HG03175 (cell line): Measurements from ENCODE around the gene CNTNAP2.
"Not testable (repeated sequence)": the region's sequence is repeated elsewhere in the genome, so short reads cannot be mapped to it uniquely, and the experiment has no call there.

Source experiments
- ATAC-seq: cut with Tn5 transposase; IDR thresholded peaks from one replicate; pipeline ENCODE4 v1.9.1; 2021; ENCODE audit warnings: mild to moderate bottlenecking, moderate library complexity; ENCODE audit not compliant: unreplicated experiment

CNTNAP2 gene

GRCh38 chr7:146865696-146866095 lies 749.1 kb downstream of the CNTNAP2 start:
- no peak for ATAC-seq

DNA sequence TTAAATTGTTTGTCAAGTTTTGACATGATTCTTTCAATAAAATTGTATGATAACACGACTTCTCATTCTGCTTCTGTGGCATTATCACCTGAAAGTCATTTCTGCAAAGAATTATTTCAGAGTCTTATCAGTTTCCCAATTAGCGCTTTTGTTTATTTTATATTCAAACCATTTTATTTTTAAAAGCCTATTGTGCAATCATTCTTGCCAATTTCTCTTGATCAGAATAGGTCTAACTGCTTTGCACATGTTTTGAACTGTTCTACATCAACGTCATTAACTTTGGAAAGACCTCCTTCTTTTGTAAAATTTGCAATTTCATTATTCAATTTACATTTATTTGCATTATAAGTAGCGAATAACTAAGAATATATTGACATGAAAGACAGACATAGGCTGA lies 758.1 kb downstream of the CNTNAP2 start:
- ATAC-seq: no peak

DNA sequence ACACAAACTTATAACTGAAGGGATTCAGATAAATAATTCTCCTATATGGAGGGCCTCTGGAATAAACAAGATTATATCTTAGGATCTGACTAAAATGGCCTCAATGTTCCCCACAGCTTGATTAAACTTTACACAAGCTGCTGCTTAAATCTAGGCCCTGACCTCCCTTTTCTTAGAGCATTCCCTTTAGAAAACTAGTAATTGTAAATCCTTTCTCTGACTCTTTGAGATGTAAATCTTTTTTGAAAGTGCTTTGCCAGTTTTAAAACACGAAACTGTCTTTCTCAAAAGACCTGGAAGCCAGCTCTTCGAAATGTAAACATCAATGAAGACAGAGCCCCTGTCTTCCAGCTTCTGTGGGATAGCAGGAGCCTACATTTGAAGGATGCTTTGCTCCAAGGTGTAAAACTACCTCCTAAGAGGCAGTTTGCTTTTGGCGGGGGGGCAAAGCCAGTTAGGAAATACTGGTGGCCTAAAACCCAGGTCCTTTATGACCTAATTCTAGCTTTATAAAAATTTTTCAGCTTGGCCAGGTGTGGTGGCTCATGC lies 758.7 kb downstream of the CNTNAP2 start:
- no peak for ATAC-seq

DNA sequence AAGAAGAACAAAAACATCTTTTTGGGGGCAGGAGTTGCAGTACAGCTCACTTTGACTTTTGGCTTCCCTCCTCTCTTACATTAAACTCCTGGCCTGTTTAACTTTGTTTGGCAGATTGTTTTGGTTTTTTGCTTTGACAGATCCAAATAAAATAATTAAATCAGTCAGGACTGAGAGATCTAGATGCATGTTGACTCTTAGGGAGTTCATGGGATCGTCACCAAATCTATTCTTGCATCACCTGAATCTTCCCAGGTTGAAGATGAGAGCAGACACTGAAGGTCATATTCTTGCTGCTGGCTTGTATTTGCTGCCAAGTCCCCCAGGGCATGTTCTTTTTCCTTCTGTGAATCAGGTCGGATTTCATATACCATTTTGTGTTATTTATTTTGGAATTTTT lies 759.4 kb downstream of the CNTNAP2 start:
- ATAC-seq: no peak

GRCh38 chr7:146876411-146876810 lies 759.8 kb downstream of the CNTNAP2 start:
- no peak for ATAC-seq

- no peak for ATAC-seq
These were observed 762.3 kb downstream of the CNTNAP2 start for GRCh38 chr7:146878901-146879300.

- ATAC-seq: no peak
These were observed 768.6 kb downstream of the CNTNAP2 start for GRCh38 chr7:146885231-146885630.

DNA sequence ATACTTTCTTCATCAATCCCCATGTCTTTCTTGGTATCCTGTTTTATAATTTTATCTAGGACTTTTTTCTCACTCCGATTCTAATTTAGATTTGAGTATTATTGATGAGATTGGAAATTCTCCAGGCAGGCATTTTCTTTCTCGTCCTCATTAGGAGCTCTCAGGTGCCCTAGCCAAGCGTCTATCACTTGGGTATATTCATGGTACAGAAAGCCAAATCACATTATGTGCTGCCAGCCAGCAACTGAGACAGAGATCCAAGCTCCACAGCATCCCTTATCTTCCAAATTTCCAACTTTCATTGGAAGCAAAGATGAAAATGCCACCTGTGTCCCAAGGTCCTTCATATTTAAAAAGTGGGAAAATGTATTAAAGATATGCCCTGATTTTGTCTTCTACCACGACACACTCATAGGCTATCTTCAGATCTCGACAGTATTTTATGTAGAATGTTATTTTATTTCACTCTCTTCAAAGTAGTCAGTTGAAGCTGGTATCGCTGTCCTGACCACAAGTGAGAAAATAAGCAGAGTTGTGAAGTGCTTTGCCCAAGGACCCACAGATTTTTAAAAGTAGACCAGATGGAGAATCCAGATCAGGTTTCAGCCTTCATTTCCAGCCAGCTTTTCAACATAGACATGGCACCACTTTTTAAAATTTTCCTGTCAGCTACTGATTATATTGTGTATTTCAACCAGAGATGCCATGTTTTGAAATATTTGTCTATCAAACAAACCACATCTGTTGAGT lies 773.4 kb downstream of the CNTNAP2 start:
- ATAC-seq: no peak

DNA sequence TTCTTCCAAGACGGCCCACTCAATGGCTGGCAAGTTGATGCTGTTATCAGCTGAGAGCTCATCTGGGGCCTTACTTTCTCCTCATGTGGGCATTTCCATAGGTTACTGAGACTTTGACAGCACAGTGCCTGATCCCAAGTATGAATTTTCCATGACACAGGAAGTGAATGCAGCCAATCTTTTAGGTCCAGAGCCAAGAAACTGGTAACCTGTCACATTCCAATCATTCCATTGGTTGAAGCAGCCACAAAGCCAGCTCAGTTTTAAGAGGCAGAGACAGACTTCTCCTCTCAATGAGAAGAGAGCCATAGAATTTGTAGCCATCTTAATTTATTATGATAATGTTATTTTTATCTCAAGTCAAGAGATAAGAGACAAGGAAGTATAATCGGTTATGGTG lies 775.5 kb downstream of the CNTNAP2 start:
- ATAC-seq: no peak

DNA sequence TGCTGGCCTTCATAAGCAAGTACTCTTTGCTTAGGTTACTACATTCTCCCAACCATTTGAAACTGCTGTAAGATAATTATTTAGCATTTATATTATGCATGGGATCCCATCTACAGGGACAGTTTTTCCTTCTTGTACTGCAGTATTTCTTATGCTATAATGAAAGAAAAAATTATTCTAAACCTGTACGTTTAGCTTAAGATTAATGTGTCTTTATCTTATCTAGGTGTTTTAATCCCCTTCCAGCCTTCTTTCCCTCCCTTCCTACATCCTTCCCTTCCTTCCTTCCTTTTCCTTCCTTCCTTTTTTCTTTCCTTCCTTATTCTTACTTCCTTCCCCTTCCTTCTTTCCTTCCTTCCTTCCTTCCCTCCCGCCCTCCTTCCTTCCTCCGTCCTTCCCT lies 778.3 kb downstream of the CNTNAP2 start:
- no peak for ATAC-seq

GRCh38 chr7:146902266-146902665 lies 785.7 kb downstream of the CNTNAP2 start:
- ATAC-seq: no peak

DNA sequence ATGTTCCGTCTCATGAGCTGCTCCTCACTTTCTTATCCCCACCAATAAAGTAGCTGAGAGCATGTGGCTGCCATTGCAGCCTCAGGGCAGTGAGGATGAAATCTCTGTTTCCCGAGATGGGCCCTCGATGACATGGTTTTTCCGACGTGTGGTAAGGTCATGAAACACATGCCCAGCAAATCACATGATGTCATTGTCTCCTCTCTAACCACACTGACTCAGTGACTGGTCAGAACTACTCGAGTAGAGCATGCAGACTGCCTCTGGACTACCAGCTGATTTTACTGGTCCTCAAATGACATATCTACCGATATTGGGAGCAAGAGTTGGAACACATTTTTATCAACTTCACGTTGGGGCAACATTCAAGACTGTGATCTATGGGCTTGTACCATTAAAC lies 786.1 kb downstream of the CNTNAP2 start:
- ATAC-seq: no peak

DNA sequence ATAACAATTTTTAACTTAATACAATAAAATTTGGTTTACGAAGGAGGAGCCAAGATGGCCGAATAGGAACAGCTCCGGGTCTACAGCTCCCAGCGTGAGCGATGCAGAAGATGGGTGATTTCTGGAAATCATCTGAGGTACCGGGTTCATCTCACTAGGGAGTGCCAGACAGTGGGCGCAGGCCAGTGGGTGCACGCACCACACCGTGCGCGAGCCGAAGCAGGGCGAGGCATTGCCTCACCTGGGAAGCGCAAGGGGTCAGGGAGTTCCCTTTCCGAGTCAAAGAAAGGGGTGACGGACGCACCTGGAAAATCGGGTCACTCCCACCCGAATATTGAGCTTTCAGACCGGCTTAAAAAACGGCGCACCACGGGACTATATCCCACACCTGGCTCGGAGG lies 789.1 kb downstream of the CNTNAP2 start:
- not testable (repeated sequence) for ATAC-seq

DNA sequence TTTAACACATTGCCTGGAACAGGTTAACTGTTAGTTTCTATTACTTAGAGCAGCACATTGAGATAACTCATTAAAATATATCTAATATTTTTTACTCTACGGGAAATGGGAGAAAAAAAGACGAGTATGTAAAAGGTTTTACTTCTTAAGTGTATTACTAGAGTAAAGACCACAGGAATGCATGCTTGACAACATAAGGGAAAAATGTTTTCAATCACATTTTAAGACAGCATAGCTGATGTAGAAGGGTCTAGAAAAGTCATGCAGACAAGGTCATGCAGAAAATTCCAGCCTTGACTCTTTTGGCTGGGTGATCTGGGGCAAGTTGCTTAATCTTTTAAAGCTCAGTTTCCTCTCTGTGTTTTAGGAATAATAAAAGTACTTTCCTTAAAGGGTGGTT lies 806.2 kb downstream of the CNTNAP2 start:
- ATAC-seq: no peak

GRCh38 chr7:146926841-146927240 lies 810.2 kb downstream of the CNTNAP2 start:
- no peak for ATAC-seq

- ATAC-seq: no peak
These were observed 821.2 kb downstream of the CNTNAP2 start for GRCh38 chr7:146937836-146938235.

- no peak for ATAC-seq
These were observed 826.9 kb downstream of the CNTNAP2 start for GRCh38 chr7:146943483-146943882.

DNA sequence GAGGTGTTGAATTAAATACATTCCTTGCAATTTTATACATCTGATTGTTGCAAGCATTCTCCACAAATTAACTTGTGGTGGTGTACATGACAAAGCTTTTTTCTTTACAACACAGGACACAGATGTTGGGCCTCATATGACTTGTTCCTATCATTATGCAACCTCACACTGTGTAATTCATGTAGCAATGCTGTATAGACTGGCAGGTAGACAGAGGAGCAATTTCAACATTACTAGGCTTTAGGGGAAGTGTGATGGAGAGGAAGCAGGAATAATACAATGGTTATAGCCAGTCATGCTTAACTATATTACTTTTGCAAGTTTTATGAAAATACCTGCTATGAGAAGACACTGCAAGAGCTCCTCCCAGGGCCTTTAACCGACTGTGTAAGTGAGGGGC lies 832.1 kb downstream of the CNTNAP2 start:
- ATAC-seq: no peak

DNA sequence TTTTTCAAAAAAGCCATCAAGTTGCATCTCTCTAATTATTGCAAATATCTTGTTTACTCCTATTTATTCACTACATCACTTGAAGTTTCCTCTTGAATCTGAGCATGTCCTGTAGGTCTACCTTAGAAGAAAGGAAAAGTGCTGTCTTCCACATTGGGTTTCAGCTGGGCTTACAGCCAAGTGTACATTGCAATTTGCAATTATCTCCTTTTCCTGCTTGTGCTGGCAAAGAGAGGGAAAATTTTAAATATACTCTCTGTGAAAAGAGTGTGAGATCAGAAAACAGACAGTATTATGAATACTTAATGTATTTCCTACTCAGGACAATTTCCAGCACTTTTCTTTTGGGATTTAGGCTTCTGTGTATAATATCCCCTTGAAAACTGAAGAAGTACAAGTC lies 839.7 kb downstream of the CNTNAP2 start:
- no peak for ATAC-seq

DNA sequence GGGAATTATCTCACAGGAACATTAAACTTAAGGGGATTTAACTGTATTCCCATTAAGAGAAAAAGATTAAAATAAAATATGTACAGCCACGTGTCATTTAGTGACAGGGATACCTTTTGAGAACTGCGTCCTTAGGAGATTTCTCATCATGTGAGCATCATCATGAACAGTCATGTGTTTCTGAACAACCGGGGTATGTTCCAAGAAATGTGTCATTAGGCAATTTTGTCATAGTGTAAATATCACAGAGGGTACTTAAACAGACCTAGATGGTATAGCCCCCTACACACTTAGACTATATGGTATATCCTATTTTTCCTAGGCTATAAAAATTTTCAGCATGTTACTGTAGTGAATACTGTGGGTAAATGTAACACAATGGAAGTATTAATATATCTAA lies 840.3 kb downstream of the CNTNAP2 start:
- no peak for ATAC-seq

GRCh38 chr7:146960773-146961391 lies 844.3 kb downstream of the CNTNAP2 start:
- ATAC-seq: no peak

DNA sequence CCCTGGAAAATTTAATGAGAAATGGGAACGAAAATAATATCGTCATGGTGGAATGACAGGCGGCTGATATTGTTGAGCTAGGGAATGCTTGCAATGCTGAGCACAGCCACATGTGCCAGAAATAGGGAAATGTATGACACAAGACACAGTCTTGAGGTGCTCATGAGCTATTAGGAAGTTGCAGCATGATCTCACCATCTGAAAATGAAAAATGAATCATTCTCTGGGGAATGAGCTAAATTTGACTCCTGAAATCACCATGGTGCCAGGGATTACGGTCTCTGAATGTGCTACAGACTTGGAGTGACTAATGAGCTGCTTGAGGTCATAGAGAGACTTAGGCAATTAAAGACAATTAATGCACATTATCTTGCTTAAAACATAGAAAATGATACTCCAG lies 845.0 kb downstream of the CNTNAP2 start:
- no peak for ATAC-seq
